Measurements from ENCODE around the gene FHAD1.

The FHAD1 gene

DNA sequence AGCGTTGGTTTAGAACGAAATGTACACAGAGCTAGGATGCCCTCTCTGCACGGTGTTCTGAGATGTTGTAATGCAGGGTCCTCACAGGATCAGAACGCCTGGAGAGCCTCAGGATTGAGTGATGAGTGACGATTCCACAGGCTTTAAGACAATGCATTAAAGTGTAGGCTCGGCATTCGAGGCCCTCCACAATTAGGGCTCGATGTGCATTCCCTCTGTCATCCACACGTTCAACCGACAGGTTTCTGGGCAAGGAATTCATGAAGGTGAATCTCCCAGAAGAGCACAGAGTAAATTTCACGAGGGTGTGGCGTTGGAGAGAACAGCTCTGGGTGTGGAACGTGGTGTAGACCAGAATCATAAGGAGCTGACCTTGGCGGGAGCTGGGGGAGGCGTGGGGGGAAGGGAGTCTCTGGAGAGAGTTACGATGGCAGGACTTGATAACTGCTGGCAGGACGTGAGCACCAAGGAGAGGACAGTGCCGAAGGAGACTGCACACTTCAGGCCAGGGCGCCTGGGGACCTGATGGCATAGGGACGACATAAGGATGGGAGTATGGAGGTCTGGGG is 111.6 kb downstream of the FHAD1 start:
- TF ChIP-seq EP300 (IDR thresholded peaks at IDR 0.05; ENCODE audit: borderline replicate concordance) (no peak), NFIC (IDR thresholded peaks at IDR 0.05) (no peak), EGR1 (IDR thresholded peaks at IDR 0.05) (no peak), TEAD4 (IDR thresholded peaks at IDR 0.05) (no peak), RAD21 (IDR thresholded peaks at IDR 0.05; ENCODE audit: low read depth) (no peak), CEBPB (IDR thresholded peaks at IDR 0.05) (no peak), YY1 (IDR thresholded peaks at IDR 0.05; ENCODE audit: low read depth) (no peak), TAF1 (IDR thresholded peaks at IDR 0.05; ENCODE audit: low read depth) (no peak), CREB1 (IDR thresholded peaks at IDR 0.05; ENCODE audit: low read depth) (no peak), FOXM1 (IDR thresholded peaks at IDR 0.05; ENCODE audit: borderline replicate concordance, low read depth) (no peak), TCF12 (IDR thresholded peaks at IDR 0.05; ENCODE audit: low read depth) (no peak), ZBTB7A (IDR thresholded peaks at IDR 0.05; ENCODE audit: low read depth) (no peak)
- TF ChIP-seq, protein P1, sequence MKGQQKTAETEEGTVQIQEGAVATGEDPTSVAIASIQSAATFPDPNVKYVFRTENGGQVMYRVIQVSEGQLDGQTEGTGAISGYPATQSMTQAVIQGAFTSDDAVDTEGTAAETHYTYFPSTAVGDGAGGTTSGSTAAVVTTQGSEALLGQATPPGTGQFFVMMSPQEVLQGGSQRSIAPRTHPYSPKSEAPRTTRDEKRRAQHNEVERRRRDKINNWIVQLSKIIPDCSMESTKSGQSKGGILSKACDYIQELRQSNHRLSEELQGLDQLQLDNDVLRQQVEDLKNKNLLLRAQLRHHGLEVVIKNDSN (IDR thresholded peaks at IDR 0.05) = no peak
- TF ChIP-seq, protein P2, sequence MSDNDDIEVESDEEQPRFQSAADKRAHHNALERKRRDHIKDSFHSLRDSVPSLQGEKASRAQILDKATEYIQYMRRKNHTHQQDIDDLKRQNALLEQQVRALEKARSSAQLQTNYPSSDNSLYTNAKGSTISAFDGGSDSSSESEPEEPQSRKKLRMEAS (IDR thresholded peaks at IDR 0.05) = no peak
- TF ChIP-seq, protein P3, sequence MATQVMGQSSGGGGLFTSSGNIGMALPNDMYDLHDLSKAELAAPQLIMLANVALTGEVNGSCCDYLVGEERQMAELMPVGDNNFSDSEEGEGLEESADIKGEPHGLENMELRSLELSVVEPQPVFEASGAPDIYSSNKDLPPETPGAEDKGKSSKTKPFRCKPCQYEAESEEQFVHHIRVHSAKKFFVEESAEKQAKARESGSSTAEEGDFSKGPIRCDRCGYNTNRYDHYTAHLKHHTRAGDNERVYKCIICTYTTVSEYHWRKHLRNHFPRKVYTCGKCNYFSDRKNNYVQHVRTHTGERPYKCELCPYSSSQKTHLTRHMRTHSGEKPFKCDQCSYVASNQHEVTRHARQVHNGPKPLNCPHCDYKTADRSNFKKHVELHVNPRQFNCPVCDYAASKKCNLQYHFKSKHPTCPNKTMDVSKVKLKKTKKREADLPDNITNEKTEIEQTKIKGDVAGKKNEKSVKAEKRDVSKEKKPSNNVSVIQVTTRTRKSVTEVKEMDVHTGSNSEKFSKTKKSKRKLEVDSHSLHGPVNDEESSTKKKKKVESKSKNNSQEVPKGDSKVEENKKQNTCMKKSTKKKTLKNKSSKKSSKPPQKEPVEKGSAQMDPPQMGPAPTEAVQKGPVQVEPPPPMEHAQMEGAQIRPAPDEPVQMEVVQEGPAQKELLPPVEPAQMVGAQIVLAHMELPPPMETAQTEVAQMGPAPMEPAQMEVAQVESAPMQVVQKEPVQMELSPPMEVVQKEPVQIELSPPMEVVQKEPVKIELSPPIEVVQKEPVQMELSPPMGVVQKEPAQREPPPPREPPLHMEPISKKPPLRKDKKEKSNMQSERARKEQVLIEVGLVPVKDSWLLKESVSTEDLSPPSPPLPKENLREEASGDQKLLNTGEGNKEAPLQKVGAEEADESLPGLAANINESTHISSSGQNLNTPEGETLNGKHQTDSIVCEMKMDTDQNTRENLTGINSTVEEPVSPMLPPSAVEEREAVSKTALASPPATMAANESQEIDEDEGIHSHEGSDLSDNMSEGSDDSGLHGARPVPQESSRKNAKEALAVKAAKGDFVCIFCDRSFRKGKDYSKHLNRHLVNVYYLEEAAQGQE (IDR thresholded peaks at IDR 0.05; ENCODE audit: low read depth) = no peak

DNA sequence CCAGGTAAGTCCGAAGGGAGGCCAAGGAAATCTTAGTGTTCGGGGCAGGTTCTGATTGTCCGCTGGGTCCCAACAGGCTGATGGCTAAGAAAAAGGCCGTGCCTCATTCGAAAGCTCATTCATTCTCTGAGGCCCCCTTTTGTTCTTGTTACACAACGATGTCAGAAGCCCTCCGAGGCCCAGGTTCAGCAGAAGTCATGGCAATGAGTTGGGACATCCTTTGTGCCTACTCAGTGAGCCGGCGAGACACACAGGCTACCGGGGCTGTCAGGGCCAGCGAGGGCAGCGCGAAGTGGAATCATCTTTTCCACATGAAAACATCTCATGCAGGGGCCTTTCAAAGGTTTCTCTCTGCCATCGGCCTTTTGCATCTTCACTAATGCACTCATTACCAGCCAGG is 113.7 kb downstream of the FHAD1 start:
- TF ChIP-seq ZBTB7A (IDR thresholded peaks at IDR 0.05; ENCODE audit: low read depth) (no peak), TCF12 (IDR thresholded peaks at IDR 0.05; ENCODE audit: low read depth) (no peak), NFIC (IDR thresholded peaks at IDR 0.05) (no peak), YY1 (IDR thresholded peaks at IDR 0.05; ENCODE audit: low read depth) (no peak)
- TF ChIP-seq, protein P2 (IDR thresholded peaks at IDR 0.05) = no peak
- TF ChIP-seq, protein P3 (IDR thresholded peaks at IDR 0.05; ENCODE audit: low read depth) = no peak

DNA sequence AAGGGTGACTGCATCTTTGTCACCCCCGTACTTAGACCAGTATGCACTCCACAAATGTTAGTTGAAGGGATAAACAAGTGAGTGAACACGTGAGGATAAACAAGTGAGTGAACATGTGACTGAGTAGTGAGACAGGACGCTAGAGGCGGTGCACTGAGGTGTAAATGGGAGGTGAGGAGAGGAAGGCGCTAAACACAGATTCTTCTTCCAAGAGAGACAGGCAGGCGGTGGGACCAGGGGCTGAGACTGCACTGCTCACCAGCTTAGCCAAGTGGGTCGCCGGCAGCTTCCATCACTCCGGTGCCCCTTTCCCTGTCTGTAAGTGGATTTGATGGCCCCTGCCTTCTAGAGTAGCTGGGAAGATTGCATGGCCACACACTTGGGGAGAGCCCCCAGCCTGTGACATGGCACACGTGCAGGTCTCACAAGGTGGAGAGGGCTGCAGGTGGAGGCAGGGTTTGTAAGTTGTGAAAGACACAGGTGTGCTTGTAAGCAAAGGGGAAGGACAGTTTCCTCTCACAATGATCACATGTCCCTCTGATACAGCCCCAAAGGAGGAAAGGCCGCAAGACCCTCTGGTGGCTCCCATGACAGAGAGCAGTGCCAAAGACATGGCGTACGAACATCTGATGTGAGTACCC is 115.2 kb downstream of the FHAD1 start:
- TF ChIP-seq FOXM1 (IDR thresholded peaks at IDR 0.05; ENCODE audit: borderline replicate concordance, low read depth) (no peak), CREB1 (IDR thresholded peaks at IDR 0.05; ENCODE audit: low read depth) (no peak), EP300 (IDR thresholded peaks at IDR 0.05; ENCODE audit: borderline replicate concordance) (no peak), RAD21 (IDR thresholded peaks at IDR 0.05; ENCODE audit: low read depth) (no peak), TCF12 (IDR thresholded peaks at IDR 0.05; ENCODE audit: low read depth) (no peak), EGR1 (IDR thresholded peaks at IDR 0.05) (no peak), NFIC (IDR thresholded peaks at IDR 0.05) (no peak), TAF1 (IDR thresholded peaks at IDR 0.05; ENCODE audit: low read depth) (no peak)
- TF ChIP-seq, protein P3 (IDR thresholded peaks at IDR 0.05; ENCODE audit: low read depth) = no peak

DNA sequence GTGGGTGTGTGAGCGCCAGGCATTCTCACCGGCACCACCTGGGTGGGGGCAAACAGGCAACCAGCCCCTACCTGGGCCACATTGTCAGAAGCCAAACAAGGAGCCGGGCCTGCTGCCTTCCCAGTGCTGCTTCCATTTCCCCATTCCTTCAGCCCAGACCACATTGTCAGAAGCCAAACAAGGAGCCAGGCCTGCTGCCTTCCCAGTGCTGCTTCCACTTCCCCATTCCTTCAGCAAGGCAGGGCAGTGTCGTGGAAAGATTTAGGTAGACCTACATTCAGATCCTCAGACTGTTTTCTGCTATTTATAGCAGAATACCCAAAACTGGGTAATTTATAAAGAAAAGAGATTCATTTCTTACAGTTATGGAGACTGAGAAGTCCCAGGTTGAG is 115.7 kb downstream of the FHAD1 start:
- no peak for TF ChIP-seq YY1 (IDR thresholded peaks at IDR 0.05; ENCODE audit: low read depth)
- TF ChIP-seq EGR1 (IDR thresholded peaks at IDR 0.05) = no peak
- TF ChIP-seq NFIC (IDR thresholded peaks at IDR 0.05) = no peak
- TF ChIP-seq TEAD4 (IDR thresholded peaks at IDR 0.05) = no peak
- TF ChIP-seq CEBPB (IDR thresholded peaks at IDR 0.05) = no peak
- TF ChIP-seq EP300 (IDR thresholded peaks at IDR 0.05; ENCODE audit: borderline replicate concordance) = no peak
- TF ChIP-seq, protein P1 (IDR thresholded peaks at IDR 0.05) = no peak
- no peak for TF ChIP-seq ZBTB7A (IDR thresholded peaks at IDR 0.05; ENCODE audit: low read depth)
- TF ChIP-seq RAD21 (IDR thresholded peaks at IDR 0.05; ENCODE audit: low read depth) = no peak
- no peak for TF ChIP-seq TAF1 (IDR thresholded peaks at IDR 0.05; ENCODE audit: low read depth)
- no peak for TF ChIP-seq FOXM1 (IDR thresholded peaks at IDR 0.05; ENCODE audit: borderline replicate concordance, low read depth)
- TF ChIP-seq, protein P2 (IDR thresholded peaks at IDR 0.05) = no peak
- TF ChIP-seq TCF12 (IDR thresholded peaks at IDR 0.05; ENCODE audit: low read depth) = no peak
- TF ChIP-seq, protein P3 (IDR thresholded peaks at IDR 0.05; ENCODE audit: low read depth) = no peak
- TF ChIP-seq CREB1 (IDR thresholded peaks at IDR 0.05; ENCODE audit: low read depth) = no peak
